HG03196 (cell line): ENCODE data around the gene TMEM156.

Source experiments
- ATAC-seq: cut with Tn5 transposase; IDR thresholded peaks from one replicate; pipeline ENCODE4 v1.9.1; 2021; ENCODE audit not compliant: unreplicated experiment

The TMEM156 gene

GRCh38 chr4:38928974-38929373, 103.2 kb downstream of the TMEM156 start:
- no peak for ATAC-seq

GRCh38 chr4:38928568-38928967, 103.6 kb downstream of the TMEM156 start:
- no peak for ATAC-seq

GRCh38 chr4:38926896-38927295, 105.3 kb downstream of the TMEM156 start:
- no peak for ATAC-seq

- no peak for ATAC-seq
Observed at GRCh38 chr4:38925492-38926413, 106.5 kb downstream of the TMEM156 start.

GRCh38 chr4:38924353-38924752, 107.9 kb downstream of the TMEM156 start:
- ATAC-seq: no peak

GRCh38 chr4:38923746-38924145, 108.5 kb downstream of the TMEM156 start:
- no peak for ATAC-seq

- ATAC-seq: no peak
Observed at GRCh38 chr4:38921151-38921550, 111.1 kb downstream of the TMEM156 start.

- ATAC-seq: no peak
Observed at GRCh38 chr4:38920677-38921076, 111.5 kb downstream of the TMEM156 start.

- ATAC-seq: no peak
Observed at GRCh38 chr4:38920186-38920585, 112.0 kb downstream of the TMEM156 start.

- no peak for ATAC-seq
Observed at GRCh38 chr4:38919494-38919893, 112.7 kb downstream of the TMEM156 start.

GRCh38 chr4:38917481-38918025, 114.7 kb downstream of the TMEM156 start:
- no peak for ATAC-seq
